K562 (cell line): ENCODE data around the gene GNRHR. TPM values are rescaled to one million over a fixed set of nuclear protein-coding genes. Genes with fewer than 3 reads are reported as not detected.
A peak's percentile ranks its signal among the peaks of the same experiment; 100 is the strongest.

ENCODE experiments used
- ARNT ChIP-seq, 2 experiments: fragments of 450-650 bp; IDR thresholded peaks; 2 replicates each; pipeline ENCODE4 v1.6.1; 2016; ENCODE audit warnings: mild to moderate bottlenecking in 1 of 2
- C11orf30 ChIP-seq: fragments of 450-650 bp; IDR thresholded peaks from 2 replicates; pipeline ENCODE4 v1.6.1; 2016; ENCODE audit warnings: low read depth, mild to moderate bottlenecking
- ELF1 ChIP-seq: fragments of 200-800 bp; sonication (Bioruptor generic); IDR thresholded peaks from 2 replicates; pipeline ENCODE4 v1.6.1; 2016; ENCODE audit warnings: missing genetic modification characterization, missing compliant biosample characterization
- EZH2 ChIP-seq: IDR thresholded peaks from 2 replicates; pipeline ENCODE4 v1.6.1; 2012; ENCODE audit warnings: low read depth, mild to moderate bottlenecking, inconsistent platforms, low read length, borderline replicate concordance
- REST ChIP-seq, 2 experiments: fragments of 450-650 bp; formaldehyde crosslinking in 1 of 2; IDR thresholded peaks; 2 replicates each; pipeline versions ENCODE4 v1.4.0 to v1.6.1; 2014 to 2020; ENCODE audit warnings: mild to moderate bottlenecking in 2 of 2, borderline replicate concordance in 1 of 2, low read depth in 1 of 2
- ZFP30 ChIP-seq: fragments of 250-450 bp; sonication (Bioruptor Pico); IDR thresholded peaks from 2 replicates; pipeline ENCODE4 v1.8.0; 2022; ENCODE audit warnings: moderate library complexity, mild to moderate bottlenecking, inconsistent platforms, borderline replicate concordance
- polyA plus RNA-seq, 8 experiments: library from polyadenylated mRNA; depleted of rRNA in 4 of 8; stranded (reverse) in 5 of 8; unstranded in 3 of 8; fragments of >200 nt; fragmentation: Nextera tagmentation in 2 of 8; fragmentation: Illumina TruSeq in 1 of 8; extraction: Ambion mirVana in 2 of 8; extraction: Trizol in 1 of 8; gene quantifications; 2 replicates each; pipeline versions ENCODE4 v1.2.1 to v1.2.3, GENCODE V29; 2011 to 2014; ENCODE audit warnings: inconsistent platforms in 1 of 8, missing spikeins in 1 of 8
- total RNA-seq, 7 experiments: library from RNA; depleted of rRNA in 6 of 7; stranded (reverse); fragments of >200 nt in 6 of 7; fragmentation: Illumina TruSeq in 2 of 7; extraction: Trizol in 2 of 7; gene quantifications; 2 replicates each; pipeline versions ENCODE4 v1.2.1 to v1.2.3, GENCODE V29; 2011 to 2021; ENCODE audit warnings: low replicate concordance in 1 of 7

Gene GNRHR
- total and polyA plus RNA-seq, 9 of the 15 experiments (the other 6 are each of a cell fraction or from before 2014, with no cell fraction given), result 0.06 to 0.13 TPM; not detected in 7

GRCh38 chr4:67744561-67745283, 9.5 kb downstream of the GNRHR start (continued):
- no peak for TF ChIP-seq REST (IDR thresholded peaks at IDR 0.05; ENCODE audit: borderline replicate concordance)
- no peak for TF ChIP-seq REST (CRISPR knock-in tag; IDR thresholded peaks at IDR 0.05; ENCODE audit: low read depth)
- no peak for TF ChIP-seq EZH2
- TF ChIP-seq ELF1, result no peak
- no peak for TF ChIP-seq ARNT (IDR thresholded peaks at IDR 0.05)
- TF ChIP-seq ZFP30 (CRISPR knock-in tag), result no peak
- peak; percentile 55 for TF ChIP-seq C11orf30
